Activated CD4-positive, alpha-beta T cell treated with anti-CD3 and anti-CD28 coated beads for 48 hours (primary cell): ENCODE measurements around the gene MS4A4A.
"Not testable (repeated sequence)": the region's sequence is repeated elsewhere in the genome, so short reads cannot be mapped to it uniquely, and the experiment has no call there.

Source experiments
- DNase-seq: peaks from one replicate; pipeline ENCODE4 v3.0.0-alpha.2; 2020

The MS4A4A gene

GRCh38 chr11:60280412-60280811 is at the start of gene MS4A4A:
Gene MS4A4A, plus strand, starts transcription at chr11:60280666. Its CDS starts 10 bp downstream, at chr11:60280676.
- DNase-seq = no peak

GRCh38 chr11:60230681-60231080 is 49.8 kb upstream of the MS4A4A start:
- DNase-seq = no peak

- DNase-seq = no peak
These were observed 45.1 kb upstream of the MS4A4A start for GRCh38 chr11:60235321-60235720.

GRCh38 chr11:60240662-60241061 is 39.8 kb upstream of the MS4A4A start:
- DNase-seq = no peak

GRCh38 chr11:60241786-60242185 is 38.7 kb upstream of the MS4A4A start:
- no peak for DNase-seq

- DNase-seq = no peak
These were observed 37.7 kb upstream of the MS4A4A start, which contains the start of gene MS4A4E for GRCh38 chr11:60242740-60243239. Gene MS4A4E, minus strand, starts transcription at chr11:60243137. Its CDS starts 13,082 bp downstream, at chr11:60230055.

- DNase-seq = peak; percentile 22
These were observed 28.8 kb upstream of the MS4A4A start for GRCh38 chr11:60251485-60252212.

- DNase-seq = no peak
These were observed 28.0 kb upstream of the MS4A4A start for GRCh38 chr11:60252213-60253108.

GRCh38 chr11:60257956-60258722 is 22.3 kb upstream of the MS4A4A start:
- DNase-seq = no peak

- DNase-seq = no peak
These were observed 19.5 kb upstream of the MS4A4A start for GRCh38 chr11:60261014-60261413.

GRCh38 chr11:60263402-60263801 is 17.1 kb upstream of the MS4A4A start:
- no peak for DNase-seq

- no peak for DNase-seq
These were observed 15.8 kb upstream of the MS4A4A start for GRCh38 chr11:60264644-60265043.

GRCh38 chr11:60265373-60266214 is 14.9 kb upstream of the MS4A4A start:
- peak; percentile 12 for DNase-seq

GRCh38 chr11:60274416-60274815 is 6.0 kb upstream of the MS4A4A start:
- no peak for DNase-seq

- no peak for DNase-seq
These were observed 1.0 kb downstream of the MS4A4A start for GRCh38 chr11:60281485-60281884.

- DNase-seq = no peak
These were observed 1.8 kb downstream of the MS4A4A start for GRCh38 chr11:60282286-60282685.

GRCh38 chr11:60285411-60286126 is 5.1 kb downstream of the MS4A4A start:
- not testable (repeated sequence) for DNase-seq

- DNase-seq = no peak
These were observed 8.1 kb downstream of the MS4A4A start for GRCh38 chr11:60288531-60288930.

GRCh38 chr11:60292145-60292544 is 11.7 kb downstream of the MS4A4A start:
- no peak for DNase-seq

GRCh38 chr11:60301178-60301577 is 20.7 kb downstream of the MS4A4A start:
- DNase-seq = no peak

- not testable (repeated sequence) for DNase-seq
These were observed 21.4 kb downstream of the MS4A4A start for GRCh38 chr11:60301884-60302283.
